ENCODE measurements around the gene SMIM24. TPM values are rescaled to one million over a fixed set of nuclear protein-coding genes. Genes with fewer than 3 reads are reported as not detected.

SMIM24 gene
- total RNA-seq, 1 donor from 2014 or later, result not detected

DNA sequence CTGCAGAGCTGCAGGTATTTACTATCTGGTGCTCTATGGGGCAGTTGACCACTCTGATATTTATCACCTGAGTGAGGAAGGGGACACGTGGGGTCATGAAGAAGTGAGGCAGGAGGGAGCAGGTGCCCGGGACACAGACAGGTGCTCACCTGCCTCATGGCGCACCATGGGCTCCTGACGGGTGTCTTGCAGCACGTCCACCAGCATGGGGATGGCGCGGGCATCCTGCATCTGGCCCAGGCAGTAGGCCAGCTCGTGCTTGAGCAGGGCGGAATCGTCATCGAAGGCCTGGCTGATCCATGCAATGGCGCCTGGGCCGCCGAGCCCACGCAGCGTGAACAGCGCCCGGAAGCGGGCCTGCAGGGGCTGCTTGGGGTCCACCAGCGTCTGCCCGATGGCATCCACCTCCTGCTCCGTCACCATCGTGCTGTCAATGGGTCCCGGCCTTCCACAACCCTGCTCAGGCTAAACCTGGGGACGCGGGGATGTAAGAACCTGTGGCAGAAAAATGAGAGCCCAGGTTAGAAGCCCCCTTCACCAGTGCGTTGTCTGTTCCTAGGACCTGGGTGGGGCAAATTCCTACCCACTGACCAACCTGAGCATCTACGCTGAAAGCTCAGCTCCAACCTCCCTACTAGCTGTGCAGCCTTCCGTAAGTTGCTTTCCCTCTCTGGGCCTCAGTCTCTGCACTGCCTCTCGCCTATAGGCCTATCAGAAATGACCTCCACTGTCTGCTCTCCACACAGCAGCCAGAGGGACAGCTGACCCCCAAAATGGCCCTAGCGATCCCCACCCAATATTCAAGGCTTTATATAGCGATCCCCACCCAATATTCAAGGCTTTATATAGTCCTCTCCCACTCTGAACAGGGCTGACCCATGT, 16.3 kb upstream of the SMIM24 start:
- no peaks in the 10 kb centered on the region for H3K9me3 ChIP-seq
- peaks cover 15% of the 10 kb centered on the region for H3K4me1 ChIP-seq
- H3K27me3 ChIP-seq, result no peaks in the 10 kb centered on the region
- H3K36me3 ChIP-seq, result peaks cover 0 to 34% of the 10 kb centered on the region in 2 donors
- intact Hi-C loops (cut with DNase I), result no loop called here
- no peak for TF ChIP-seq POLR2AphosphoS5 (IDR thresholded peaks at IDR 0.05; ENCODE audit: insufficient read depth in 1 of 2, low read depth in 1 of 2)
- TF ChIP-seq POLR2A (IDR thresholded peaks at IDR 0.05), result no peak
- TF ChIP-seq, protein P1, sequence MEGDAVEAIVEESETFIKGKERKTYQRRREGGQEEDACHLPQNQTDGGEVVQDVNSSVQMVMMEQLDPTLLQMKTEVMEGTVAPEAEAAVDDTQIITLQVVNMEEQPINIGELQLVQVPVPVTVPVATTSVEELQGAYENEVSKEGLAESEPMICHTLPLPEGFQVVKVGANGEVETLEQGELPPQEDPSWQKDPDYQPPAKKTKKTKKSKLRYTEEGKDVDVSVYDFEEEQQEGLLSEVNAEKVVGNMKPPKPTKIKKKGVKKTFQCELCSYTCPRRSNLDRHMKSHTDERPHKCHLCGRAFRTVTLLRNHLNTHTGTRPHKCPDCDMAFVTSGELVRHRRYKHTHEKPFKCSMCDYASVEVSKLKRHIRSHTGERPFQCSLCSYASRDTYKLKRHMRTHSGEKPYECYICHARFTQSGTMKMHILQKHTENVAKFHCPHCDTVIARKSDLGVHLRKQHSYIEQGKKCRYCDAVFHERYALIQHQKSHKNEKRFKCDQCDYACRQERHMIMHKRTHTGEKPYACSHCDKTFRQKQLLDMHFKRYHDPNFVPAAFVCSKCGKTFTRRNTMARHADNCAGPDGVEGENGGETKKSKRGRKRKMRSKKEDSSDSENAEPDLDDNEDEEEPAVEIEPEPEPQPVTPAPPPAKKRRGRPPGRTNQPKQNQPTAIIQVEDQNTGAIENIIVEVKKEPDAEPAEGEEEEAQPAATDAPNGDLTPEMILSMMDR (IDR thresholded peaks at IDR 0.05), result no peak
- no peak for DNase-seq (ENCODE audit: extremely low spot score in 2 of 2)
- no peak overlapping the region for H3K27ac ChIP-seq
- no peak overlapping the region for H3K4me3 ChIP-seq

DNA sequence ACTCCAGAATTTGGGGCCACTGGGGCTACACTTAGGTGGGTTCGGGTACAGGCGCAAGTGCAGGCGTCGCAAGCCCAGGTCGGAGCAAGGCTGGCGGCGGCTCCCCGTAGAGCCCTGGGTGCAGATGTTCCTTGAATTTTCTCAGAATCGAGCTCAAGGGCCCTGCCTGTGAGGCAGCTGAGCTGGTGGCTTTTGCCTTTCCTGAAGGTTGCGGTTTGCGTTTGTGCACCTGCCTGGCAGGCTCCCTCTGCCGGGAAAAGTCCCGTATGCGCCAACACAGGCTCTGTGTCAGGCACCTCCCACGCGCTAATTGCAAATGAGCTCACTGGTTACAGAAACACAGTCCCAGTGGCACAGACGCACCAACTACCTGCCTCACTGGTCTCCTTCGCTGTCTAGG, 14.2 kb upstream of the SMIM24 start:
- Histone ChIP-seq H3K27ac (no peak overlapping the region), H3K4me3 (no peak overlapping the region), H3K36me3 (peaks cover 0 to 34% of the 10 kb centered on the region in 2 donors), H3K4me1 (peaks cover 19% of the 10 kb centered on the region), H3K27me3 (no peaks in the 10 kb centered on the region), H3K9me3 (no peaks in the 10 kb centered on the region)
- TF ChIP-seq, protein P1 (IDR thresholded peaks at IDR 0.05), result no peak
- TF ChIP-seq POLR2A (IDR thresholded peaks at IDR 0.05) (no peak), POLR2AphosphoS5 (IDR thresholded peaks at IDR 0.05; ENCODE audit: insufficient read depth in 1 of 2, low read depth in 1 of 2) (no peak)
- no peak for DNase-seq (ENCODE audit: extremely low spot score in 2 of 2)
- intact Hi-C loops (cut with DNase I), result no loop called here

DNA sequence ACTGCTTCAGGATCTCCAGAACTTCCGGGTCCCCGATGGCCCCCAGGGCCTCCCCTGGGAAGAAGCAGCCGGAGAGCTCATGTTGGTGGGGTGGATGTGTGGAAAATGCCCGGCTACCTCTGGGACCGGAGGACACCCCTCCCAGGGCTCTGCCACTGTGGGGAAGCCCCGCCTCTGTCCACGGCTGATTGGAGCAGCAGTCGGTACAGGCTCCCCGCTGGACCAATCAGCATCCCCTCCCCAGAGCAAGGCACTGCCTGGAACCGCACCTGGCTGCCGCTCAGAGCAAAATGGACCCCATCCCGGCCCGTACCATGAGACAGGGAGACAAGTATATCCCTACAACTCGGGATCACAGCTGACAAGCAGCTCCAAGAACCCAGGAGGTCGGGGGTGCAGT, 13.7 kb upstream of the SMIM24 start:
- Histone ChIP-seq H3K4me1 (peaks cover 13% of the 10 kb centered on the region), H3K27me3 (no peaks in the 10 kb centered on the region), H3K27ac (no peak overlapping the region), H3K36me3 (peaks cover 0 to 34% of the 10 kb centered on the region in 2 donors), H3K9me3 (no peaks in the 10 kb centered on the region), H3K4me3 (no peak overlapping the region)
- no peak for DNase-seq (ENCODE audit: extremely low spot score in 2 of 2)
- intact Hi-C loops (cut with DNase I), result no loop called here
- TF ChIP-seq, protein P1 (IDR thresholded peaks at IDR 0.05), result no peak
- TF ChIP-seq POLR2A (IDR thresholded peaks at IDR 0.05), result no peak
- TF ChIP-seq POLR2AphosphoS5 (IDR thresholded peaks at IDR 0.05; ENCODE audit: insufficient read depth in 1 of 2, low read depth in 1 of 2), result no peak

DNA sequence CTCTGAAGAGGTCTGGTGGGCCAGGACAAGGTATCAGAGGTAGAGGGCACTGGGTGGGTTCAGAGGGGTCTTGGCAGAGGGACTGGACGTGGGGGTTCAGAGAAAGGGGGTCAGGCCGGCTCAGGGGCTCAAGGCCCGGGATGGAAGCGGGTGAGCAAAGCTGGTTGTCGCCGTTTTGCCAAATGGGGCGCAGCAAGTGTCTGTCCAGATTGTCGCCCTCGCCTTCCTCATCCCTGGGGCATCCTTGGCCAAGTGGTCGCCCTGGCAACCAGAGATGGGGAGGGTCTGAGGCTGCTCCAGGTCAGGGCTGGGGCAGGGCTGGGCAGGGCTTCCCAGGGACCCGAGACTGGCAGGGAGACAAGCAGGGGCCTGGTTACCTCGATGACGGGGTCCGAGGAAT, 13.3 kb upstream of the SMIM24 start:
- Histone ChIP-seq H3K27ac (no peak overlapping the region), H3K9me3 (no peaks in the 10 kb centered on the region), H3K4me3 (no peak overlapping the region), H3K36me3 (peaks cover 0 to 34% of the 10 kb centered on the region in 2 donors), H3K27me3 (no peaks in the 10 kb centered on the region), H3K4me1 (peaks cover 11% of the 10 kb centered on the region)
- DNase-seq (ENCODE audit: extremely low spot score in 2 of 2), result no peak
- intact Hi-C loops (cut with DNase I), result no loop called here
- TF ChIP-seq POLR2AphosphoS5 (IDR thresholded peaks at IDR 0.05; ENCODE audit: insufficient read depth in 1 of 2, low read depth in 1 of 2) (no peak), POLR2A (IDR thresholded peaks at IDR 0.05) (no peak)
- TF ChIP-seq, protein P1 (IDR thresholded peaks at IDR 0.05), result no peak

DNA sequence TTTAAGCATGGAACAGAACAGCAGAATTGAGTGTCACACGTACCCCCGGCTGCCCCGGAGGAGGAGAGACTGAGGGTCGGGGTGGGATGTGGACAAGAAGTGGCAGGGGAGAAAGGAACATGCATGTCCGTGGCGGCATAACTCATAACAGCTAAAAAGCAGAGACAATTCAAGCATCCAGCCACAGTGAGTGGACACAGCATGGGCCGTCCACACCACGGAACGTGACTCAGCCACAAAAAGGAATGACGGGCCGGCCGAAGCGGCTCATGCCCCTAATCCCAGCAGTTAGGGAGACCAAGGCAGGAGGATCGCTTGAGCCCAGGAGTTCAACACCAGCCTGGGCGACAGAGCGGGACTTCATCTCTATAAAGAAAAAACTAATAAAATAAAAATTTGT, 12.6 kb upstream of the SMIM24 start:
- no peak overlapping the region for H3K4me3 ChIP-seq
- H3K36me3 ChIP-seq, result peaks cover 0 to 34% of the 10 kb centered on the region in 2 donors
- DNase-seq (ENCODE audit: extremely low spot score in 2 of 2), result no peak
- peaks cover 11% of the 10 kb centered on the region for H3K4me1 ChIP-seq
- no peak overlapping the region for H3K27ac ChIP-seq
- intact Hi-C loops (cut with DNase I), result no loop called here
- H3K27me3 ChIP-seq, result no peaks in the 10 kb centered on the region
- H3K9me3 ChIP-seq, result no peaks in the 10 kb centered on the region
- TF ChIP-seq, protein P1 (IDR thresholded peaks at IDR 0.05), result no peak
- TF ChIP-seq POLR2A (IDR thresholded peaks at IDR 0.05) (no peak), POLR2AphosphoS5 (IDR thresholded peaks at IDR 0.05; ENCODE audit: insufficient read depth in 1 of 2, low read depth in 1 of 2) (no peak)

Measured in vagina (tissue), 2 donors.